GM19351 (cell line): ENCODE data around the gene TMEM255B.
A peak's percentile ranks its signal among the peaks of the same experiment; 100 is the strongest.
"Not testable (repeated sequence)": the region's sequence is repeated elsewhere in the genome, so short reads cannot be mapped to it uniquely, and the experiment has no call there.

Source experiments
- ATAC-seq: cut with Tn5 transposase; IDR thresholded peaks from one replicate; pipeline ENCODE4 v1.9.1; 2021; ENCODE audit warnings: mild to moderate bottlenecking, moderate library complexity; ENCODE audit not compliant: unreplicated experiment

The TMEM255B gene

DNA sequence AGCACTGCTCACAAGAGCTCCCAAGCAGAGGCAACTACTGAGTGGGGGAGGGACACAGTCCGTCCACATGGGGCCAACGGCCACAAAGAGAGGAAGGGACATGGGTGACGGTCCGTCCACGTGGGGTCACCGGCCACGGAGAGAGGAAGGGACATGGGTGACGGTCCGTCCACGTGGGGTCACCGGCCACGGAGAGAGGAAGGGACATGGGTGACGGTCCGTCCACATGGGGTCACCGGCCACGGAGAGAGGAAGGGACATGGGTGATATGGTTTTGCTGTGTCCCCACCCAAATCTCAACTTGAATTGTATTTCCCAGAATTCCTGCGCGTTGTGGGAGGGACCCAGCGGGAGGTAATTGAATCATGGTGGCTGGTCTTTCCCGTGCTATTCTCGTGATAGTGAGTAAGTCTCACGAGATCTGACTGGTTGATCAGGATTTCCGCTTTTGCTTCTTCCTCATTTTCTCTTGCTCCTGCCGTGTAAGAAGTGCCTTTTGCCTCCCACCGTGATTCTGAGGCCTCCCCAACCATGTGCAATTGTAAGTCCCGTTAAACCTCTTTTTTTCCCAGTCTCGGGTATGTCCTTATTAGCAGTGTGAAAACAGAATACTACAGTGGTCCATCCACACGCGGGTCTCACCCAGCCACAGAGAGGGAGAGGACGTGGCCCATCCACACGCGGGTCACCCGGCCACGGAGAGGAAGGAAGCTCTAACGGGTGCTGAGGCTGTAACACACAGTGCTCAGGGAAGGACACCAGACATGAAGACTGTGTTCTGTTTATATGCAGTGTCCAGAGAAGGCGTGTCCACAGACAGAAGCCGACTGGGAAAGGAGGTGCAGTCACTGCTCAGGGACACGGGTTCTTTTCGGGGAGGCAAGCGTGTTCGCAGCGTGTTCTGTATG lies 56.4 kb downstream of the TMEM255B start:
- peak; percentile 36 for ATAC-seq

GRCh38 chr13:113816254-113816929 lies 57.4 kb downstream of the TMEM255B start:
- no peak for ATAC-seq

- ATAC-seq = peak; percentile 75
Measured at GRCh38 chr13:113816946-113817859, 58.2 kb downstream of the TMEM255B start.

- ATAC-seq = no peak
Measured at GRCh38 chr13:113817860-113818691, 59.0 kb downstream of the TMEM255B start.

GRCh38 chr13:113818700-113819295 lies 59.8 kb downstream of the TMEM255B start:
- no peak for ATAC-seq

- ATAC-seq = no peak
Measured at GRCh38 chr13:113819341-113819730, 60.3 kb downstream of the TMEM255B start.

DNA sequence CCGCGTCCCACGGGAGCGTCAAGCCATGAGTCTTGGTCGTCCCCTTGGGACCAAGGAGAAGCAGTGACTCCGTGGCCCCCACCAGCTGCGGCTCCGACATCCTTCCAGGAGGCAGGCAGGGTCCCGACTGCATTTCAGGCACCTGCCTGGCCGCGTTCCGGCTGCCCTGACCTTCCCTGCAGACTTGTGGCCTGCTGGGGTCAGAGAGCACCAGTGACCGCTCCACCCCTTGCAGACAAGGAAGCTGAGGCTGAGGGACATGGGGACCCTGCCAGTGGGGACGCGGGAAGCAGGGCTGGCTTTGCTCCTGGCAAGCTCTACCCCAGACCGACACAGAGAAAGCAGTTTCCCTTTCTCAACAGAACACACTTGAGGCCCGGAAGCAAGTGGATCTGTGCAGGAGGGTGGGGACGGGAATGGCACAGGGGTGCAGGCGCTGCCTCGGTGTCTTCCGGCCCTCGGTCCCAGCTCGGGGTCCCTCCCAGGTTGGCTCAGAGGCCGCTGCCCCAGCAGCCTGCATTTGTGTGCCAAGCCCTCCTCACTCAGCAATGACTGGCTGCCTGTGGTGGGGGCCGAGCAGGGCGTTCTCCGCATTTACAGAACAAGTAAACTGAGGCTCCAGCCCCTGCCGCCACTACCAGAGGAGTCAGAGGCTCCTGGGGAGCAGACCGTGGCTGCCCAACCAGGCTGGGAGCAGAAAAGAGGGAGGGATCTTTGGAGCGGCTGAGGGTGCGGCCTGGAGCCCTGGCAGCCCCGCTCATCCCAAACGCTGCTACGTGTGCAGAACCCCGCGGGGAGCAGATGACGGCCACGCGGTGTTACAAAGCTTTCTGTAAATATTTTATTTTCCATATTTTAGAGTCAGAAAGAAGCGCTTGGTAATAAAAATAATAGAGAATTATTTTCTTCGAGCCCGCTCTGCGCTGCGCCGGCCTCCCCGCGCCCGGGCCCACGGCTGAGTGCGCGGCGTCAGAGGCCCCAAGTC lies 61.0 kb downstream of the TMEM255B start:
- no peak for ATAC-seq

DNA sequence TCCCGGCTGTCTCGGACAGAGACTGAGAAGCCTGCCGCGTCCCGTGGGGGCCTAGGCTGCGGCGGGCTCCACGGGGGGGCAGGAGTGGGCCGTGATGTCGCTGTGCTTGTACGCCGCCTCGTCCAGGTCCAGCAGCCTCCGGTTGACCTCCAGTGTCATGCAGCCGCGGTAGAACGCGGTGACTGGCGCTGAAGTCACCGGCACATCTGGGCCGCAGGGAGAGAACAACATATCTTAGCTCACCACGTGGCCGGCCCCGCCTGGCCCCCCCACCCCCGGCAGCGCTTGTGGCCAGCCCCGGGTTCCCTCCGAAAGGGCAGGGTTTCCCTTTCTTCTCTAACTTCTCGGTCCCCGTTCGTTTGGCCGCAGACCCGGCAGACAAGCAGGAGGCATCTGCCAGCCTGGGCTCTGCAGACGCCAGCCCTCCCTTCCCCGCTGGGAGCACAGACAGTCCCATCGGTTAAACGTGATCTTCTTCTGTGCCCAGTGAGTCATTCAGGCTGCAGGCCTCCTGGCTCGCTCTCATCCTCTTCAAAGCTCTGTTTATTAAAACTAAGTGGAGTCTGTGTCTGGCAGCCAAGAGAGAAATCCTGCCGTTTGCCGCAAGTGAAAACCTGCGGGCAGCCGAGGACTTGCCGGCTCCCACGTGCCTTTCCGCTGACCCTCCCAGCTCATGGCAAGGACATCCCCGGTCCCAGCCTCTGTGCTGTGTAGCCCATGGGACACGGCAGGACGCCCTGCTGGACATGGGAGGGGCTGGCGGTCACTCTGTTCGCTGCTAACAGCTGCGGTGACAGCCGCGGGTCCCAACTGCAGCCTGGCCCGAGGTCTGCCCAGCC lies 62.0 kb downstream of the TMEM255B start:
- ATAC-seq = no peak

DNA sequence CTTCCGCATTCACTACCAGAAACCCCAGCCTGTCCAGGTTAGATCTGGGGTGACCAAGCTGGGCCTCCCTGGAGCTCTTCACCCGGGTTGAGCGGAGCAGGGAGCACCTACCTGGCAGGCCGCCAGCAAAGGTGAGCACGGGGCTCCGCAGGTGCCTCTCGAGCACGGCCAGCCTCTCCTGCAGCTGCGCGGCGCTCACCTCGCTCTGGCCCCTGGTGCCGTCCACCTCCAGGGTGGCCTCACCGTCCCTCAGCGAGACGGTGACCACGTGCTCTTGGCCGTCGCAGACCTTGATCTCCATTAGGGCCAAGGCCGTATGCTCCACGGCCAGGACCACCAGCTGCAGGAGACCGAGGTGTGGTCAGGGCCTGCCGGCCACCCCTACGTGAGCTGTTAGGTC lies 62.8 kb downstream of the TMEM255B start:
- no peak for ATAC-seq

DNA sequence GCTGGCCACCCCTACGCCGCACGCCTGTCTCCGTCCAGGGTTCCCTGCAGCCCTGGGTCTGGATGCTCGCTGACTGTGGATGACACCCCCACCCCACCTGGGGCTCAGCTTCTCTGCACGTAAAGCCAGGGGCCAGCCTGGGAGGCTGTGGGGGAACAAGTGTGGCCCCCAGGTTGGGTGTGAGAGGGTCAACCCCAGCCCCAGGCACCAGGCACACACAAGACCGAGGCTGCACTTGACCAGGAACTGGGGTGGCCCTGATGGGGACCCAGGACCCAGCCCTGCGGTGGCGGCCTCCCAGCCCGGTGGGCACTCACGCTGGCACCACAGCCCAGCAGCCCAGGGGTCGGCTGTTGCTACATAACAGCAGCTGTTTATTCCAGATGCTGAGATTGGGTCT lies 63.2 kb downstream of the TMEM255B start:
- ATAC-seq = no peak

DNA sequence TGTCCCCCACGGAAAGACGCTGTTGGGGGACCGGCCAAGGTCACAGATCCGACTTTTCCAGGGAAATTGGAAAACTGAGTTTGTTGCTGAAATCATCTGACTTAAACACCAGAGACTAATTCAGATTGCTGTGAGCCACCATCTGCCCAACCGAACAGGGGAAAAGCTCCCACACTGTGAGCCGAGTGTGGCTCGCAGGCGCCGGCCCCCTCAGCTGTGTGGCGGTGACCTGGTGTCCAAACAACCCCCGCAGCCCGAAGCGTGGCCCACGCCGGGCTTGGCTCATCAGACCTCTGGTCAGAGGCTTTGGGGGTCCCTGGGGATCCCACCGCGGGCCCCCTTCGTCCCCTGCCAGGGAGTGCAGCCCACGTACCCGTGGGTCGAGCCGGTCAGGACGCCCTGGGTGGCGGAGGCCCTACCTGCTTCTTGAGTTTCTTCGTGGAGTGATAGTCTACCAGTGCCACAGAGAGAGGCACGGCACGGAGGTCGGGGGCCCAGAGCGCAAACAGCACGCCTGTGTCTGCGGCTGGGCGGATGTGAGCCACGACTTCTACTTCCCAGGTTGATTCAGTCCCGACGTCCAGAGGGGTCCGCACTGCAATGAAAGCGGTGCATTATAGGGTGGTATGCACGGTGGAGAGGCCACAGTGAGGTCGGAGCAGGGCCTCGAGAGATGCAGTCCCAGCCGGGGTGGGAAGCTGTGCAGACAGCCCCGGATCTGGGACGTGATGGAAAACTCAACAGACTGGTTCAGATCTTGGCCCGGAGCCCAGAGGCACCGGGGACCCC lies 64.1 kb downstream of the TMEM255B start:
- no peak for ATAC-seq

- no peak for ATAC-seq
Measured at GRCh38 chr13:113823771-113824170, 64.7 kb downstream of the TMEM255B start.

DNA sequence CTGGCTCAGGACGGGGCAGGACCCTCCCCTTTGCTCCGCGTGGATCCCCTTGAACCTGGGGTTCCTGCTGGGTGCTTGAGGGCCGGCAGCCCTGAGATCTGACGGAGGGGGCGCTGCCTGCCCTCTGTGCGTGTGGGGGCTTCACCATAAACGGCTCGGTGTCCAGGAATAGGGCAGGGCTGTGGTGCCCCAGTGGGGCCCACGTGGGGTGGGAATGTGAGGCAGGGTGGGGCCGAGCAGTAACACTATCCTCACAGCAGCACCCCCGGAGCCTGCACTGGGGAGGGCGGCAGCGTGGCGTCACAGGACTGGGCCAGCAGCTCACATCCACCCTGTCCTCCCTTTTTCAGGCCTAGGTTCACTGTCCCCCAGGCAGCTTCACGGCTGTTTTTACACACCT lies 66.8 kb downstream of the TMEM255B start:
- no peak for ATAC-seq

GRCh38 chr13:113826446-113826845 lies 67.4 kb downstream of the TMEM255B start:
- ATAC-seq = not testable (repeated sequence)

DNA sequence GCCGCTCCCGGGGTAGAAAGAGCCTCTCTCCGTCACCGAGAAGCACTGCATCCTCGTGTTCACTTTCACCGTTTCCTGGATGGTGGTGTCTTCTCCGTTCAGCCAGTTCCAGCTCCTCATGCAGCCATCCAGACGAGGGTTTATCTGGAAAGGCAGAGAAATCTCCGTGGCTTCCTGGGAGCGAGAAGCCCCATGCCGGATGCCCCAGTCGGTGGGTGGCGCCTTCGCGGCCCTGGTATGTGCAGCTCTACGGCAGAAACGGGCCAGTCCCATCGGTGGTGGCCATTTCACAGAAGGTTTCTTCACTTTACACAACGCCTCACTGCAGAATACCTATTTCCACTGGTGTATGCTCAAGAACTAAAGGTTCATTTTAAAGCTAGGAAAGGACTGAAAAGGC lies 68.0 kb downstream of the TMEM255B start:
- ATAC-seq = no peak

GRCh38 chr13:113828282-113828825 lies 69.3 kb downstream of the TMEM255B start:
- ATAC-seq = no peak
